ENCODE data around the gene FXN.
"Not testable (repeated sequence)": the region's sequence is repeated elsewhere in the genome, so short reads cannot be mapped to it uniquely, and the experiment has no call there.

Gene FXN

DNA sequence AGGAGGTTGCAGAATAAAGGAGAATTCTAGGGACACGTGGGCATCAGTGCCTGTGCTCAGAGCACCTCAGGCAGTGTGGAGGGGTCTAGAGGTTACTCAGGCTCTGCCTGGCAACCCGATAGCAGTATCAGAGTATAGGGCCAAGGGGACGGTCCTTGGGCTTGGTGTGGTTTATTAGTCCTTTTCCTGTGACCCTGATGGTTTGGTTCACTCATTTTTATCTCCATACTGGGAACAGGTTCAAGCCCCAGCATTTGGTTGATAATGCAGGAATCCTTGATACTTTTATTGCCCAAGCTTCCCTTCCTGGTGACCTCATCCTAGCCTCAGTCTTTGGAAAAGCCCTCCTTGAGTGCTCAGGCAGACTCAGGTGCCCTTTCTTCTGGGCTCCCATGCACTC lies 35.5 kb downstream of the FXN start:
- DNase-seq = no peak

DNA sequence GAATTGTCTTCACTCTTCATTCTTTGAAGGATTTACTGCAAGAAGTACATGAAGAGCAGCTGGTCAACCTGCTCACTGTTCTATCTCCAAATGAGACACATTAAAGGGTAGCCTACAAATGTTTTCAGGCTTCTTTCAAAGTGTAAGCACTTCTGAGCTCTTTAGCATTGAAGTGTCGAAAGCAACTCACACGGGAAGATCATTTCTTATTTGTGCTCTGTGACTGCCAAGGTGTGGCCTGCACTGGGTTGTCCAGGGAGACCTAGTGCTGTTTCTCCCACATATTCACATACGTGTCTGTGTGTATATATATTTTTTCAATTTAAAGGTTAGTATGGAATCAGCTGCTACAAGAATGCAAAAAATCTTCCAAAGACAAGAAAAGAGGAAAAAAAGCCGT lies 37.6 kb downstream of the FXN start:
- no peak for DNase-seq

DNA sequence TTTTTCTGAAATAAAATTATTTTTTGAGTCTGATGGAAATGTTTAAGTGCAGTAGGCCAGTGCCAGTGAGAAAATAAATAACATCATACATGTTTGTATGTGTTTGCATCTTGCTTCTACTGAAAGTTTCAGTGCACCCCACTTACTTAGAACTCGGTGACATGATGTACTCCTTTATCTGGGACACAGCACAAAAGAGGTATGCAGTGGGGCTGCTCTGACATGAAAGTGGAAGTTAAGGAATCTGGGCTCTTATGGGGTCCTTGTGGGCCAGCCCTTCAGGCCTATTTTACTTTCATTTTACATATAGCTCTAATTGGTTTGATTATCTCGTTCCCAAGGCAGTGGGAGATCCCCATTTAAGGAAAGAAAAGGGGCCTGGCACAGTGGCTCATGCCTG lies 39.2 kb downstream of the FXN start:
- DNase-seq = no peak

DNA sequence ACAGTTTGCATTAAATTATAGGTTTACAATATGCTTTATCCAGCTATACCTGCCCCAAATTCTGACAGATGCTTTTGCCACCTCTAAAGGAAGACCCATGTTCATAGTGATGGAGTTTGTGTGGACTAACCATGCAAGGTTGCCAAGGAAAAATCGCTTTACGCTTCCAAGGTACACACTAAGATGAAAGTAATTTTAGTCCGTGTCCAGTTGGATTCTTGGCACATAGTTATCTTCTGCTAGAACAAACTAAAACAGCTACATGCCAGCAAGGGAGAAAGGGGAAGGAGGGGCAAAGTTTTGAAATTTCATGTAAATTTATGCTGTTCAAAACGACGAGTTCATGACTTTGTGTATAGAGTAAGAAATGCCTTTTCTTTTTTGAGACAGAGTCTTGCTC lies 41.0 kb downstream of the FXN start:
- no peak for DNase-seq

DNA sequence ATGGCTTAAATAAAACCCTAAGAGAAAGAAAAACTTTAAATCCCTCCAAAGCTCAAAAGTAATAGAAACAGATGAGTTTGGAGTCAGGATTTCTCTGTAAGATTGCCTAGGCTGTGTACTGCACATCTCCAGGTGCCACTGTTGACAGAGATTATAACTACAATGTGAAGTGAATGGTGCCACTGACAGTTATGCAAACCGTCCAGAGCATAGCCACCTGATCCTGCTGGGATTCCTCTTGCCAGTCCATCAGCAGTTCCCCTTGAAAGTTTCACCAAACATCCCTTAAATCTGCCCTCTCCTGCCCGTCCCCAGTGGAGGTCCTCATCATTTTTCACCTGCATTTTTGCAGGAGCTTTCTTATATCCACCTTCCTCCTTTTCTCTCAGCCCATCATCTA lies 42.5 kb downstream of the FXN start:
- no peak for DNase-seq

DNA sequence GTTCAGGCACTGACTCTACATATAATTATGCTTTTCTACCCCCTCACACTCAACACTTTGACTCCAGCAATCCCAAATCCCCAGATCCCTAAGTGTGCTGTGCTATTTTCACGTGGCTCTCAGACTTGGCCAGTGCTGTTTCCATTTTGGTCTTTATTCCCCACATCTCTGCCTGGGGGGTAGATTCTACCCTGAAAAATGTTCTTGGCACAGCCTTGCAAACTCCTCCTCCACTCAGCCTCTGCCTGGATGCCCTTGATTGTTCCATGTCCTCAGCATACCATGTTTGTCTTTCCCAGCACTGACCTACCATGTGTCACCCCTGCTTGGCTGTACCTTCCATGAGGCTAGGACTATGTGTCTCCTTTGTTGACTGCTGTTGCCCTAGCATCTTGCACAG lies 43.0 kb downstream of the FXN start:
- no peak for DNase-seq

DNA sequence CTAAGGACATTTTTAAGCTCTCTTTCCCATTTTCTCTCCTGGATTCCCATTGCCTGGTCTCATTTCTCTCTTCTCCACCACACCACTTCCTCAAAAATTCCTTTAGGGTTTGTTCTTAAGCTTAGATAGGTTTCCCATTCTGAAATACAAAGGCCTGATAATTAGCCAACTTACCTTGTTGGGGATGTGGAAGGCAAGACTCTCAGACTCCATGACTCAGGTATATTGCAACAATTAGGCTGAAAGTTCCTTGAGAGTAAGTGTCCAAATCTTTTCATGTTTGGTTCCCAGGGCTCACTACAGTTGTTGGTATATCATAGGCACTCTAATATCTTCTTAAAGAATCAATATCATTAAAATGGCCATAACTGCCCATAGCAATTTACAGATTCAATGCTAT lies 43.6 kb downstream of the FXN start:
- no peak for DNase-seq

DNA sequence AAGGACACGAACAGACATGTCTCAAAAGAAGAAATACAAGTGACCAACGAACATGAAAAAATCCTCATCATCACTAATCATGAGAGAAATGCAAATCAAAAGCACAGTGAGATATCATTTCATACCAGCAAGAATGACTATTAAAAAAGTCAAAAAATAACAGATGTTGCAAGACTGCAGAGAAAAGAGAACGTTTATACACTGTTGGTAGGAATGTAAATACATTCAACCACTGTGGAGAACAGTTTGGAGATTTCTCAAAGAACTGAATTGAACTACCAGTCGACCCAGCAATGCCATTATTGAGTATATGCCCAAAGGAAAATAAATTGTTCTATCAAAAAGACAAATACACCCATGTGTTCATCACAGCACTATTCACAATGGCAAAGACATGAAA lies 45.7 kb downstream of the FXN start:
- DNase-seq = no peak

DNA sequence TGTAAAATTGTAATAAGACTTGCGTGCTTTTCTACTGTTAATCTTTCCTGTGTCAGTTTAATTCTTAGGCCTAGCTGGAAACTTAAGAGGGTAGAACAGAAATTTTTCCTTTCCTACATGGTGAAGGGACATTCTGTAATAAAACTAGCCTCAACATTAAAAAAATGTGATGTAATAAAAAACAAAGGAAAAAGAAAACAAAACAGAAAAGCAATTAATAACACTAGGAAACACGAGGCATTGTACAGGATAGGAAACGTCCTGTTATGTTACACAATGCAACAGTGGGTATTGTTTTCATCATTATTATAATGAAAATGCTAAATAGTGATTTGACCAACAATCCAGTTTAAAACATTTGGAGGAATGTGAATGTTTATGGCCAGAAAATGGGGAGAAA lies 47.8 kb downstream of the FXN start:
- no peak for DNase-seq

DNA sequence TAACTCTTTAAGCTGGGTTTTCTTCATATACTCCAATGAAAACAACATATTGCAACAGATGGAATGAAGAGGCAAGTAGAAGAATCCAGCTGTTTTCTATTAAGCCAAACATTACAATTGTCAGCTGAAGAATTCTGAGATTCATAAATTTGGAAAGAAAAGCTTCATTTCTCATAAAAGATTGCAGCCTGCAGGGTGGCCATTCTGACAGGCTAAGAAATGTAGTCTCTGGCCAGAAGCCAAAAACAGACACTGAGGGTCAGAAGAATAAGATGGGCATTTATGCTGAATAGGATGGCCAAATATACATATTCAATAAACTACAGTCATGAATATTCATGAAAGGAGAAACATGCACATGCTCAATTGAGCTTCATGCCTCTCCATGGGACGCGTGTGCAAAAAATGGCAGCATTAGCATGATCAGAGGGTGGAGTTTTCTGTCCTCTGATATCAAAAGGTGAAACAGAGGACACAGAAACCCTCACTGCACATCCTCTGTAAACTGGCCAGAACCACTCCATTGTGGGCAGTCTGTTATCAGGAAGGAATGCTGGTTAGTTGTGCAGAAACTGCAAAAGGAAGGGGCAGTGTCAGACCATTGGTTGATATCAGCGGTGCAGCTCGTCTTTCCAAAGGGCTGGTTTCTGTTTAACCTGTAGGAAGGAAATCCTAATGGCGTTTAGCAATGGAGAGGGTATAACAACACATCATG lies 50.2 kb downstream of the FXN start:
- no peak for DNase-seq

DNA sequence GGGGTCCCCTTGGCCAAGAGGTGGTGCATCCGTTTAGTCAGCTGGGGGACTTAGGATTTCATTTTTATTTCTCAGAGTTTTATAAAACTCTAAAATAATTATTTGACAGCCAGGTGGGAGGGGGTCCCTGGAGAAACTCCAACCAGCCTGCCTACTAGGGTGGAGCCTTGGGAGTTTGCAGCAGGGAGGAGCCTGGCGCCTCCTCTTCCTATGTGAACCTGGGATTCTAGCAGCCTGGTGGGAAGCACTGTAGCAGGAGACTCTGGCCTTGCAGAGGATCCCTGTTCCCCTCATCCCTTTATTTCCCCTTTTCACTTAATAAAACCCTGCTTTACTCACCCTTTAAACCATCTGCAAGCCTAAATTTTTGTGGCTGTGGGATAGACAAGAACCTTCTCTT lies 50.8 kb downstream of the FXN start:
- no peak for DNase-seq

DNA sequence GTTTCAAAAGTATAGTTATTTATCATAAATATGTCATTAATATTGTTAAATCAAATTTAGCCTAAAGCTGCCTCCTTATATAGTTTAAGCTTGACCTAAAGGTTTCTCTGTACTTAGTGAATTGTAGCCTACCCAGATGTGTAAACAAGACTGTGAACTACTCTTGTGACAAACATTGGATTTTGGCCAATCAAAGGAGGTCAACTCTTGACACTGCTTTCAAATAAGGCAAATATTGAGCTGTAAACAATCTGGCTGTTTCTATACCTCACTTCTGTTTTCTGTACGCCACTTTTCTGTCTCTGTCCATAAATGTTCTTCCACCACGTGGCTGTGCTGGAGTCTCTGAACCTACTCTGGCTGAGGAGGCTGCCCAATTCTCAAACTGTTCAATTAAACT lies 51.2 kb downstream of the FXN start:
- DNase-seq = no peak

DNA sequence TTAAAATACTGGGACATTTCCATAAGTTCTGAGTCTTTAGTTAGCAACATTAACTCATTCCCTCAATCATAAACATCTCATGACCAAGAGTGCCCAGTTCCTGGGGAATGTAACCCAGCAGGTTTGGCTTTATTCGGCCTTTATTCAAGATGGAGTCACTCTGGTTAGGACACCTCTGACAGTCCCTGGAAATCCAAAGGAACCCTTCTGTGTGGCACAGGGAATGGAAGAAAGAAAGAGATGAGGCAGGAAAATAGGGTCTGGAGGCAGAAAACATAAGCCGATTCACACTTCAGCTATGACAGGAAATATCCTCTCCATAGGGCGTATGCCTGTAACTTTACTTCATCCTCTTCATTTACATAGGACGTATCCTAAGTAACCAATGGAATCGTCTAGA lies 53.5 kb downstream of the FXN start:
- DNase-seq = no peak

DNA sequence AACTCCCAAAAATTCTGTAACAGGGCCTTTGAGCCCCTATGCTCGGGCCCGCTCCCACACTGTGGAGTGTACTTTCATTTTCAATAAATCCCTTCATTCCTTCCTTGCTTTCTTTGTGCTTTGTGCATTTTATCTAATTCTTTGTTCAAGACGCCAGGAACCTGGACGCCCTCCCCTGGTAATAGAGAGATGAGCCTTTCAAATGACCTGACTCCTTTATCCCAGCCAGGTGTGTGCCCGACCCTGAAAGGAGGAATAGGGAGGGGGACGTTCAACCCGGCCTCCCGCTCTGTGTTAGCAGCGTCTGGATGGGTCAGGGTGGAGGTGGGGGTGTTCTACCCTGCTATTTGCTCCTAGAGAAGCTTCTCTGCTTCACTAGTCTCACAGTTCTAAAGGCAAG lies 53.9 kb downstream of the FXN start:
- no peak for DNase-seq

DNA sequence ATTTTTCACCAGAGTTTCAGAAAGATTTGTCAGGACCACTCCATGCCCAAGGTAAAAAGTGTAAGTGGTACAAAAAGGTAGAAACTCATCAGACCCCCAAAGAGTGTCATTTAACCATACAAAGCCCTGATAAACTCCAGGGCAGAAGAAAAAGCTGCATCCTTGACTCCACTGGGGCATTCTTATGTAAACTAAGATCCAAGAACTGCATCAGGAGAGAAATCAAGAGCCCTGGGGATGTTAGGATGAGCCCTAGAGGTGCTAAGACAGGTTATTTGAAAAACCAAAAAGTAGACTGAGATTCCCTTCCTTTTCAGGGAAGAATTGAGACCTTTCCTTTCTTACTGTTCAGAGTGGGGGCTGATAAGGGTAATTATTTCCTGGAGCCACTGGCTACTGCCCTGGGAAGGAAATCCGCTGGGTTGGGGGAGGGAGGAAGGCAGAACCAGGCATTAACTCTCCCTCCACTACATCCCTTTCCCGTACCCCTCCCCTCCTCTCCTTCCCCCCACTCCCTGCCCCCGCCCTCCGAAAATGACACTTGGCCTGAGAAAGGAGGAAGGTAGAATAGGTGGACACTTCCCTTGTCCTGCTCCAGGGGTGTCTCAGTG lies 54.7 kb downstream of the FXN start:
- no peak for DNase-seq

DNA sequence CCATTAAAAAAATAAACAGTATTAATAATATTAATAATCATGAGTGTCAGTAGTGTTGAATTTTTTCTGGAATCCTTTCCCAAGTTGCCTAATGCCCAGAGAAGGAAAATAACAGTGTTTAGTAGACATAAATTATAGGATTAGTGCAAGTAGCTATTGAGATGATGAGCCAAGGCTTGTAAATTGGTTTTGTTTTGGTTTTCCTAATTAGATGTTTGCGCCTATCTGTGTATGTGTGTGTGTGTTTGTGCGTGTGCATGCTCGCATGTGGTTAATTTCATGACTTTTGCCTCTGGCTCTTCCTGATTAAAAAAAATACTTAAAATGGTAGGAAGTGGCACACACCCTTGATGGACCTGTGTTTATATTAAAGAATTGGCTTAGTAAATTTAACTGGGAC lies 55.4 kb downstream of the FXN start:
- DNase-seq = no peak

DNA sequence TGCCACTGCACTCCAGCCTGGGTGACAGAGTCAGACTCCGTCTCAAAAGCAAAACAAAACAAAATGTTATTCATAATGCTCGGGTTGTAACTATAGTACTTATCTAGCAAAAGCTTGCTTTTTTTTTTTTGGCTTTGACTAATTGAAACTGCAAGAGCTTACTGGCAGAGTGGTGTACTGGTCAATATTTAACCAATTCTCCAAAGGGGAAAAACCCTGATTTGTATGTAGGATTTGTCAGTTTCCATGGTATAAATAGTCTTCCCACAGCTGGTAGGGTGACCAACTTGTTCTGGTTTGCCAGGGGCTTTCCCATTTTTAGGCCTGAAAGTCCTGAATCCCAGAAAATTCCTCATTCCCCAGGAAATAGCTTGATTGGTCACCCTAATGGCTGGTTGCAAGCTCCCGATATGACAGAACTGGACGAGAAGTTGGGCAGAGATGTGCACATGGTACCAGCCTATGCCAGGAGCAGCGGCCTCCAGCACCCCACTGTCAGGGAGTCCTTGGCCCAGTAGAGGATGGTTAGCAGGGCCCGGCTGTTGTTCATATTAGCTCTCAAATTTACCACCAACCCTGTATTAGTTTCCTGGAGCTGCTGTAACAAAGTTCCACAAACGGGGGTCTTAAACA lies 58.0 kb downstream of the FXN start:
- DNase-seq = no peak

DNA sequence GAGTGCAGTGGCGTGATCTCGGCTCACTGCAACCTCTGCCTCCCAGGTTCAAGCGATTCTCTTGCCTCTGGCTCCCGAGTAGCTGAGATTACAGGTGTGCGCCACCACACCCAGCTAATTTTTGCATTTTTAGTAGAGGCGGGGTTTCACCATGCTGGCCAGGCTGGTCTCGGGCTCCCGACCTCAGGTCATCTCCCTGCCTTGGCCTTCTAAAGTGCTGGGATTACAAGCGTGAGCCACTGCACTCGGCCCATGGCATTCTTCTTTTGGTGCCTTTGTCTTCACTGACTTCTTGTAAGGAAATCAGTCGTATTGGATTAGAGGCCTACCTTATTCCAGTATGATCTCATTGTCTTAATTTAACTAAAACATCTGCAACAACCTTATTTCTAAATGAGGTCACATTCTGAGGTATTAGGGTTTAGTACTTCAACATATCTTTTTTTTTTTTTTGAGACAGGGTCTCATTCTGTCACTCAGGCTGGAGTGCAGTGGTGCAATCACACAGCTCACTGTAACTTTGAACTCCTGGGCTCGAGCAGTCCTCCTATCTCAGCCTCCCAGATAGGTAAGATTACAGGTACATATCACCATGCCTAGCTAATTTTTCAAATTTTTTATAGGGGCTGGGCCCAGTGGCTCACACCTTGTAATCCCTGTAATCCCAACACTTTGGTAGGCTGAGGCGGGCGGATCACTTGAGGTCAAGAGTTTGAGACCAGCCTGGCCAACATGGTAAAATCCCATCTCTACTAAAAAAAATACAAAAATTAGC lies 59.0 kb downstream of the FXN start:
- DNase-seq = not testable (repeated sequence)

DNA sequence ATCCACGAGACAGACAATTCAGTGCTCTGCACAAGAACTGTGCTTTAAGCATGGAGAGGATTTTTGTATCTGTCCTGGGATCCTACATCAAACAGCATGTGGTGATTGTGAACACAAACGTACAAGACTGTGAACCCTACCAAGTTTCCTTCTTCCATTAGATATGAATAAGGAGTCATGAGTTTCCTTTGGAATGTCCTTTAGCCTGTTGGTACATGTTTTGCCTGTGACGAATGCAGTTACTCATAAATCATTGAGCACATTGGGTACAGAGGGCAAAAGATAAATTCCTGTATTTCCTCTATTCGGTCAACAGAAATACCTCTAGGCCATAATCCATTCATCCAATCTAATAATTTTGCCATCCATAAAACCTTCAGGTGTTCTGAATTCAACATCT lies 61.5 kb downstream of the FXN start:
- DNase-seq = no peak

DNA sequence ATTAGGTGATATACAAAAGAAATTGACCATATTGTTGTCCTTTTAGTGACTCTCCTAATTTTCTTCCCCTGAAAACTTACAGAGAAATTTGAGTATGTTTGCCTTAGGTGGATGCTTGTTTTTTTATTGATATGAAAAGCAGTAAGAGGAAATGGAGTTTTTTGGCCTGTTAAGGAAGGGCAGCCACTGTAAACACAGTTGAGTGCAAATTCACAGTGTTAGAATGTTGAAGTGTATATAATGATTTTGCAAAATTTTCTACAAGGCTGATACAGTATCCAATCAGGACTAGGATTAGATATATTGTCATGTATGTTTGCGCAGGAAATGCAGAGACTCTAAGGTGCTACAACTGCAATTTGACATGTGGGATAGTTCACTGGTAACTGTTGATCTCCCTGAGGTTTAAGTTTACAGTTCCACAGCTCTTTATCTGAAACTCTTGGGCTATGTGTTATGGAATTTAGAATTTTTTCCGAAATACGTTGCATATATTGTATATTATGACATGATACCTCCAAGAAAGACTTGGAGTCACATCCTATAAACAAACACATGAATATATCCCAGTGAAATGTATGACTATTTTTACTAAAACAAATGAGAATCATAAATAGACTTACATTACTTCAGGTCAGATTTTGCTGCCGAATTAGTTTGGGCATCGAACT lies 62.5 kb downstream of the FXN start:
- no peak for DNase-seq

DNA sequence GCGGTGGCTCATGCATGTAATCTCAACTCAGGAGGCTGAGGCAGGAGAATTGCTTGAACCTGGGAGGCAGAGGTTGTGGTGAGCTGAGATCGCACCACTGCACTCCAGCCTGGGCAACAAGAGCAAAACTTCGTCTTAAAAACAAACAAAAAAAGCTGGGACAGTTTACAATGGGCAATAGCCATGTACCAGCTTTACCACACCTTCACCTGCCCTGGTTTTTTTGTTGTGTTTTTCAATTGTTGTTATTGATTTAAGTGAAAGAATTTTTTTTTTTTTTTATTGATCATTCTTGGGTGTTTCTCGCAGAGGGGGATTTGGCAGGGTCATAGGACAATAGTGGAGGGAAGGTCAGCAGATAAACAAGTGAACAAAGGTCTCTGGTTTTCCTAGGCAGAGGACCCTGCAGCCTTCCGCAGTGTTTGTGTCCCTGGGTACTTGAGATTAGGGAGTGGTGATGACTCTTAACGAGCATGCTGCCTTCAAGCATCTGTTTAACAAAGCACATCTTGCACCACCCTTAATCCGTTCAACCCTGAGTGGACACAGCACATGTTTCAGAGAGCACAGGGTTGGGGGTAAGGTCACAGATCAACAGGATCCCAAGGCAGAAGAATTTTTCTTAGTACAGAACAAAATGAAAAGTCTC lies 67.9 kb downstream of the FXN start:
- DNase-seq = not testable (repeated sequence)

DNA sequence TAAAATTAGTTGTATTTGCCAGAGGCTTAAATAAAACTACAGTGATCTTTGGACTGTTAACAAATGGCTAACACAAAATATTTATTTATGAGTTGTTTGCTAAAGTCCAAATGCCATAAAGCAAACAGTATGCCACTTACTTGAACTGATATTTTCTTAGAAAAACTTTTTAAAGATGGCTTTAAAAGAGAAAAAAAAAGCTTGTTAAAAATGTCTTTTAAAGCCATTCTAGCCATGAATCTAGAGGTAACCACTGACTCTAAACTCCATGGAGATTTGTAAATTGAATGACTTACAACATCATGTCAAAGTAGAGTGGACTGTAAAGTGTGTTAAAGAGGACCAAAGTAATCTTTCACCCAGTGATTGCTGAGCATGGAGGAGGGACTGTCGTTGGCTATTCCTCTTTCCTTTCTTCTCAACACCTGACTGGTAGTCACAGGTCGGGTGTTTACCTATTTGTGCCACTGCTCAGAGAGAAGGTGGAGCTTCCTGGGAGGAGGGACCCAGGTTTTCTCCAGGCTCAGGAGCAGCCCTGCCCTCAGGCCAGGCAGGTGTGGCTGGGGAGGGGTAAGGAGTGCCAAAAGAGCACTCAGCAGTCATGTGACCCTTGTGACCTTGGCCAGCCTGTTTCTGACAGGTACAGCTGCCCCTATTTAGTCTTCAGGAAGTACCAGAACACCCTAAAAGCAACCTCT lies 69.4 kb downstream of the FXN start:
- no peak for DNase-seq
